ENCODE data around the gene DAD1.
"Not testable (repeated sequence)": the region's sequence is repeated elsewhere in the genome, so short reads cannot be mapped to it uniquely, and the experiment has no call there.

DAD1 gene

DNA sequence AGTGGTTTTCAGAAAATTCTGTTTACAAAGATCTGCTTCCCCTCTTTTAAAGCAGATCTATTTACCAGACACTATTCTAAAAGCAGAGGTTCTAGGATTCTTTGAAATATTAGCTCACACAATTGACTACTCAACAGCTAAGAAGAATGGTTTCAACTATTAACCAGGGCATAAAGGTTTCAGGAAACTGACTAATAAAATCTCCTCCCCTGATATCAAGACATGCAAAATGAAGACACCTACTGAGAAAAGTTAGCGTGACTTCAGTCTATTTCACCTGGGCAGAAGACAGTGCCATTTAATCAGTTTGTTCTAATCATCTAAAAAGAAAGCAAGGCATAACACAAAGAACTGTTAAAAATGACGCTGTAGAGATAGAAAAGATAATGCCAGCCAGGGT is 22.2 kb downstream of the DAD1 start:
- no peak for DNase-seq

DNA sequence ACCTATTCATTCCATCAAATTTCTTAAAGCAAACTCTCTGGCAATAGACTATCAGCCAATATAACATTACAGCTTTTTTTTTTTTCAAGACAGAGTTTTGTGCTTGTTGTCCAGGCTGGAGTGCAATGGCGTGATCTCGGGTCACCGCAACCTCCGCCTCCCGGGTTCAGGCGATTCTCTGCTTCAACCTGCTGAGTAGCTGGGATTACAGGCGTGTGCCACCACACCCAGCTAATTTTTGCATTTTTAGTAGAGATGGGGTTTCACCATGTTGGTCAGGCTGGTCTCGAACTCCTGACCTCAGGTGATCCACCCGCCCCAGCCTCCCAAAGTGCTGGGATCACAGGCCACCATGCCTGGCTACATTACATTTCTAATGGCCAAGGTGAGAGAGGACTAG is 22.8 kb downstream of the DAD1 start:
- not testable (repeated sequence) for DNase-seq

DNA sequence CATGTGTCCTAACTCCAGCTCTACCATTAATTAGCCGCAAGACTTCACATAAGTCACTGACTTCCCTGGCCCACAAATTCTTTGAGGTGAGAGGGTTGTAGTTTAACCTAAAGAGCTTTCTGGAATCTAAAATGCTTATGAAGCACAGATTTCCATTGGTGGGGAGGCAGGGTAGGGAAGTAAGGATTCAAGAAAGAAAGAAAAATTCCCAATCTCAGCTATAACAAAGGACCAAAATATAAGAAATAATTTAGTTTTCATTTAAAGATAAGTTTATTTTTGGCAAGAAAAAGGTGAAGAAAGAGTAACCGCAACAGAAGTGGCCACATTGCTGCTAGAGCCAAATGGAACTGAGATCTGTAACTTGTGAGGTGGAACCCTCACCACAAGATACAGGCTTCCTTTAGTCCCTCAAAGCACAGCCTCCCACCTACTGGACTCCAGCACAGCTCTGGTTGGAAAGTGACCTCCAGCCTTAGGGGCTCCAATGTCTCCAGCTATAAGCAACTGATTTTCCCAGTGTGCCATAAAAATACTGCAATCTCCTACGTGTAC is 23.6 kb downstream of the DAD1 start:
- DNase-seq: no peak

DNA sequence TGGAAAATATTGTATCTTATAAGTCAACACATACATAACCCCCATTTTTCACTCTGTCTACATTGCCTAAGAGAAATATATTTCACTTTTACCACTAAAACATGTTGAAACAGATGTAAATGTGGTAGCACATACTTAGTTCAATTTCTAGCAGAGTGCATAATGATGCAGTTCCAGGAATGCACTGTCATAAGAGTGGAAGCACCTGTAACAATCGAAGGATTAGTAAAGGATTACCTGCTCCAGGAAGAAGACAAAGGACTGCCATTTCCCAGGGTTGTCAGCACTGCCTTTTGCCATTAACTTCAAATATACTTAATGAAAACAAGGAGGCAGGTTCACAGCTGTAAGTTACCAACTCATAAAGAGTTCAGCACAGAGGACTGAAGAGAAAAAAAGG is 24.6 kb downstream of the DAD1 start:
- no peak for DNase-seq

DNA sequence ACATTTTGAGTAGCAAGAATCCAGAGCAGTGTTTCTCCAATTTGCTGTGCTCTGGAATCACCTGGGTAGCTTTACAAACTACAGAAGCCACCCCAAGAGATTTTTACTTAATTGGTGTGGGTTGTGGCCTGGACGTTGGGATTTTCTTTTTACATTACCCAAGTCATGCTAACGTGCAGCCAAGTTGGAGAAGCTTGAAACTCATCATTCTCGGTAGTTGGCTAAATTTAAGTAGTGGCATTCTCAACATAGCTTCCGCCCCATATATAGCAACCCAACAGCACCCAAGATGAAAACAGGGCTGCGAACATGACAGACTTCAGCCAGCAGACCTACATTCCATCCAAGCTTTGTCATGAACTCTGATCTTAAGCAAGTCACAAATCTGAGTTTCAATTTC is 25.0 kb downstream of the DAD1 start:
- DNase-seq: no peak

DNA sequence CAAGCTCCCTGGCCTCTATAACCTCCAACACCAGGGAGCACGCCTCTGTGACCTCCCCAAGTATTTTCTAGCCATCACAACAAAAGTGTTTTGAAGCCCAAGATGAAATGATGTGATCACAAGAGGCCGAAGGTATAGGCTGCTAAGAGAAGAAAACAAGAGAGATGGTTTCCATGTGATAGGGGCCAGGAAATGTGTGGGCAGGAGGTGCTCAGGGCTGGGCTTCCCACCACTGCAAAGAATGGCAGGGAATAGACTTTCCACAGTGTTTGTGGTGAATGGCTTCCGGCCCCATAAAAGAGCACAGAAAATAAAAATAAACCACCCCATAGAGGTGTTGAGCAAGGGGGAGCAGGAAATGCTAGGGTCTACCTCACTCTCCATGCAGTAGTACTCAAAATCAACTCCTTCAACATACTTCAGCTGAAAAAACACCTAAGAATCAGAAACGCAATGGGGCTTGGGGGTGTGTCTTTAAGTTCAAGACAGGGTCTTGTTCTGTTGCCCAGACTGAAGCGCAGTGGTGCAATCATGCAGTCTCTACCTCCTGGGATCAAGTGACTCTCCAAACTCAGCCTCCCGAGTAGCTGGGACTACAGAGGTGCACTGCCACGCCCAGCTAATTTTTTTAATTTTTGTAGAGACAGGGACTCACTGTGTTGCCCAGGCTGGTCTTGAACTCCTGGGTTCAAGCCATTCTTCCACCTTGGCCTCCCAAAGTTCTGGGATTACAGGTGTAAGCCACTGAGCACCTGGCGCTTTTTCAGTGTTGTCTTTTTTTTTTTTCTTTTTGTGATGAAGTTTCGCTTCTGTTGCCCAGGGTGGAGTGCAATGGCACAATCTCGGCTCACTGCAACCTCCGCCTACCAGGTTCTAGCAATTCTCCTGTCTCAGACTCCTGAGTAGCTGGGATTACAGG is 27.1 kb downstream of the DAD1 start:
- peak; percentile 32 for DNase-seq

DNA sequence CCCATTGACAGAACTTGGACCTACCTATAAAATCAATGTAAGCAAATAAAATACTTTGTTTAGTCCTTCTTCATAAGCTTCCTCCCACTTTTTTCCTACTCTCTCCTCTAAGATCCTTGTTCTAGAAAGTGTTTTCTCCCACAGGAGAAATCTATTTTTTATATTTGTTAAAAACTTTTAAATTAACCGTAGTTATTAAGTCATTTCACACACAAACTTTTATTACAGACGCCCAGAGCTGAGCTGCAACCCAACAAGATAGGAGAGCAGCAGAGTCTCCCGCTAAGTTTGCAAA is 27.7 kb downstream of the DAD1 start:
- no peak for DNase-seq

DNA sequence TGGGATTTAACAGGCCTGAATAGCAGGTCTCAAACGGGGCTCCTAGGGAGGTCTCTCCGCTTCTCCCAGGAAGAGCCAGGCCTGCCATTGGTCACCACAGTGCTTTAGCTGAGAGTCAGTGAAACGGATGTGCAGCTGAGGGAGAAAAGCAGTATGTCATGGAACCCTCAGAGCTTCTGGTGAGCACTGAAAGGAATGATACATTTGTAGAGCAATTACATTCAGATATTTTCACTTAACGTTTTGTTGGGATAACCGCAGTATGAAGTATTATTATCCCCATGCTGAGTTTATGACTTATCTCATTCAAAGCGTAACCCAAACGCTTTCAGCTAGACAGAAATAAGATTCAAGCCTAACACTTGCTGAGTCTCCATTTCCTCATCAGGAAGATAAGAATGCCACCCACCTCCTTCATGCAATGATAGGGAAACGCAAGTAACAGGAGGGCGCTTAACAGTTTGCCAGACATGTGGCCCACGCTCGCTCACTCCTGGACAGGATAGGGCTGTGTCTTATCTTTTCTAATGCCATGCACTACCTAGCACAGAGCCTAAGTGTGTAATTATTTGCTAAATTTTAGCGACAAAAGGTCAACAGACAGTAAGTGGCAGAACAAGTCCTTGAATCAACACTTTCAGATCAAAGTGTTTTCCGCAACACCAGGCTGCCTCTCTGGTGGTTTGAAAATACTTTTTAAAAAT is 28.2 kb downstream of the DAD1 start:
- DNase-seq: no peak

DNA sequence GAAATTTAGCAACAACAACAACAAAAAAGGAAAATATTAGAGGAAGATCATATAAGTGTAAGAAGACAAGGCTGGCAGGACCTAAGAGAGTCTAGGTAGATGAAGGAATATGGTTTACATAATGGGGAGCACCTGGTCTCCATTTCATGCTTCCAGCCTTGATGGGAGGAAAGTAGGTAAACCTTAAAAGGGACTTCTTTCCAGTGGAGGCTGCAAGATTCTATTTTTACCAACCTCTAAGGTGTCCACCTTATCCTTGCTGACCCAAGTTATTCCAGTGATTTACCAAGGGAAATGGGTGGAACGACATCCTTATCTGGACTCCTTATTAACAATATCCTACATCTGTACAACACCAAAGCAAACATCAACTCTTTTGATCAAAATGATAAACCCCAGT is 30.0 kb downstream of the DAD1 start:
- DNase-seq: no peak

DNA sequence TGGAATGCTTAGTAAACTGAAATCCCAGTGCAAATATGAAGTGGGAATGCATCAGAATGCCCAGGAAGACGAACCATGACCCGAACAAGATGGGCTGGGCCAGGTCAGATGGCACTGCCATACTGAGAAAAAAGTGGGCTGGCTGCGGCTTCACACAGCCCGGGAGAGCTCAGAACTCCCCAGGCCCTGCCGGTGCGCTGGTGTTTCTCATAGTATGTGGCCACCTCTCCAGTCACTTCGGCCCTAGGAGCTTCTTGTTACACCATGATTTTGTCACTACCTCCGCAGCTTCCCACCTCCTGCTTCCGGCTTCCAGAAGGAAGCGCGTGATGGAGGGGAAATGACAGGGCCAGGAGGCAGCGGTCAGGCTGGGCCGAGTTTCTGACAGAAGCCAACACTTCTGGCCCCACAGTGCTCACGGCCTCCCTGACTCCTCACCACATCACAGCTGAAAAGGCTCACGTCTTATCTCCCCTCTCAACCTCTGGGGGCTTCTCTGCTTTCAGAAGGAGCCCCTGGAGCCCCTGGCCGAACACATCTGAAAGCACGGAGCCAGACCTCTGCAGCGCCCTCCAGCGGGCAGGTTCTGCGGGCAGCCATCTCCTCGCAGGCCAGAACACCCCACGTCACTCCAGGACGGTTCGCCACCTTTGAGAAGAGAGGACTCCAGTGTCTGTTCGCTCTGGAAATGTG is 30.7 kb downstream of the DAD1 start:
- no peak for DNase-seq

DNA sequence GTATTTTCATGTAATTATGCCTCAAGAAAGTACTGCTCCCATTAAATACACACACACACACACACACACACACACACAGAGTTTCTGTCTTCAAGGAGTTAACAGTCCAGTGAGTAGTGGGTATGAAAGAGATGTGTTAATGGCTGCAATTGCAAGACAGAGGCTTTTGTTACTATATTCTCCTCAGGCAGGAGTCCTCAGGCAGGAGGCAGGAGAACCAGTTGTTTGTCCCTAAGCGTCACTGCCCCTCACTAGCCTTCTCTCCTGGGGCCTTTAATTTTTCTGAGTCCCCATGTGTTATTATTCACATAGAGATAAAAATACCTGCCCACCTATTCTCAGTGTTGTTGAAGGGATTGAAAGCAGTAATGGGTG is 31.2 kb downstream of the DAD1 start:
- DNase-seq: no peak

DNA sequence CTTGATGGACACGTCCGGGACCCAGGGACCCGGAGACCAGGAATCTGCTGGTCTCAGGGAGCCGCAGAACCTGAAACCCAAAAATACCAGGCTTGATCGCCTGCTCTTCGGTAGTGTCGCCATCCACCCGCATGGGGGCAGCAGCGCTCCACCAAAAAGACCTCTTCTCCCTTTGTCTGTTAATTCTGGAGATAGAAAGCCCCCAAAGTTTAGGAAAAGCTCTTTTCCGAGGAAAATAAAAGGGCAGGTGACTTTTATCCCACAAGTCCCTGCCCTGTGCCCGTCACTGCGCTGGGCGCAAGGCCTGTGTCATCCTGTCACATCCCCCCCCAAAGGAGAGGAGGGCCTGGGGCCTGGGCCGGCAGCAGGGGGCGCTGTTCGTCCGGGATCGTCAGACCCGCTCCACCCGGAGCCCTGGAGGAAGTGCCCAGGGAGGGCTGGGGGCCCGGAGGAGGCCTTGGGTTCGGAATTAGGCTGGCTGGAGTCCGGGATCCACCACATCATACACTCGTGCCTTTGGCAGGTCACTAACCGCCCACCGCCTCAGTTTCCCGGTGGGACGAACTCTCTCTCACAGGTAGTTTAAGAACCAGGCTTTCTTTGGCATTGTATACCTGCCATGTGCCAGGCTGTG is 31.9 kb downstream of the DAD1 start:
- DNase-seq: peak; percentile 88

DNA sequence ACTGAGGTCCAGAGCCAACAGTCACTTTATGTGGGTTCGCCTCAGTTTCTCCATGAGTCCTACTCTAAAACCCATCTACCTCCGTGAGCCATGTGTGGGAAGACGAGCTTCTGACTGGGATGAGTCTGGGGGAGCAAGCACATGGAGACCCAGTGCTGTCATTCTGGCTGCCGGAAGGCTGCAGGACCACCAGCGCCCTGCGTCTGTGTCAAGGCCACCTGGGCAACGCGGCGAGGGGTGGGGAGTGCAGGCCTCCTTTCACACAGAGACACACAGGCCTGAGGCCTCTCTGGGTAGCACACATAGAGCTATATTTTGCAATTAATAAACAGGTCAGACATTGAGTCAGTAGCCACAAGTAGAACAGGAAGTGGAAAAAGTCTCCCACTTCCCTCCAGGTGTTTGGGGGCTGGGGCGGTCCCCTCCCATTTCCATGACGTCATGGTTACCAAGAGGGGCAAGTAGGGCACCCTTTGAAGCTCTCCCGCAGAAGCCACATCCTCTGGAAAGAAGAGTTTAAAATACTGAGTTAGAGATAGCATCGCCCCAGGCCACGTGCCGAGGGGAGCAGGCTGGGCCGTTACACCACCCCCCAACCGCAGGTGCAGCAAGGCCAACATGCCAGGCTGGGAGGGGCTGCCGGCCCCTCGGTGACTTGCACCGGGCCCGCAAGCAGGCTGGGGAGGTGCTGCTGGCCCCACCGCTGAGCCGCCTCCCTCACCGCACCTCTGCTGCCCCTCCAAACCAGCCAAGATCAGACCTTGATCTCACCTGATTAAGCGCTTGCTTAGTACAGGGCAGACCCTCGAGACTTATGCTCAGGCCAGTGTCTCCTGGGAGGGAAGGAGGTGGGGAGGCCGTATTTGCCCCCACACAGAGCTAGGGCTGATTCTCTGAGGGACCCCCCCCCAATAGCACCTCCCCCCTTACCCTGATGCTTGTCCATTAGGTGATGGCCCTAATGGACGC is 32.7 kb downstream of the DAD1 start:
- DNase-seq: peak; percentile 91

DNA sequence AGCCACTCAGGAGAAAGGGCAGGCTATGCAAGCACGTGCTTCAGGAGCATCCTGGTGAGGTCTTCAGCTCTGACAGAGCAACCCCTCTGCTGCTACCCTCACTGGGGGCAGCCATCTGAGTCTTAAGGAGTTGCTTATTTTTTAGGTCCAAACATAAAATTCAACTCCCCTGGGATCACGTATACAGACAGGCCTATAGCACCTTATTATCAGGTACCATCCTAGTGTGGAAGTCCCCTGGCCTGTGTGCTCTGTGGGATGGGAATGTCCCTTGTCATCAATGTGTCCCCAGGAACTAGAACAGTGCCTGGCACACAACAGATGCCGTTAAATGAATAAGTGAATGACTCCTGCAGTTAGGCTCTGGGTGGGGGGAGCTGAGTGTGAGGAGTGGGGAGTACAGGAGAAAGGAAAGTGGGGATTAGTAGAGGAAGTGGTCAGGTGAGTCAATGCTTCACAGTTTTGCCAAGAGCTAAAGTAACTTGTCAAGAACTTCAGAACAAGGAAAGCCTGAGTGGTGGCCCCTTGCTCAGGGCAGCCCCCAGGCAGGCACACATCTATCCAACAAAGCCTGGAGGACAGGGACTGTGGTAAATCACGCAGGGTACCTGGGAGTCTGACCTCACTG is 33.5 kb downstream of the DAD1 start:
- DNase-seq: no peak

DNA sequence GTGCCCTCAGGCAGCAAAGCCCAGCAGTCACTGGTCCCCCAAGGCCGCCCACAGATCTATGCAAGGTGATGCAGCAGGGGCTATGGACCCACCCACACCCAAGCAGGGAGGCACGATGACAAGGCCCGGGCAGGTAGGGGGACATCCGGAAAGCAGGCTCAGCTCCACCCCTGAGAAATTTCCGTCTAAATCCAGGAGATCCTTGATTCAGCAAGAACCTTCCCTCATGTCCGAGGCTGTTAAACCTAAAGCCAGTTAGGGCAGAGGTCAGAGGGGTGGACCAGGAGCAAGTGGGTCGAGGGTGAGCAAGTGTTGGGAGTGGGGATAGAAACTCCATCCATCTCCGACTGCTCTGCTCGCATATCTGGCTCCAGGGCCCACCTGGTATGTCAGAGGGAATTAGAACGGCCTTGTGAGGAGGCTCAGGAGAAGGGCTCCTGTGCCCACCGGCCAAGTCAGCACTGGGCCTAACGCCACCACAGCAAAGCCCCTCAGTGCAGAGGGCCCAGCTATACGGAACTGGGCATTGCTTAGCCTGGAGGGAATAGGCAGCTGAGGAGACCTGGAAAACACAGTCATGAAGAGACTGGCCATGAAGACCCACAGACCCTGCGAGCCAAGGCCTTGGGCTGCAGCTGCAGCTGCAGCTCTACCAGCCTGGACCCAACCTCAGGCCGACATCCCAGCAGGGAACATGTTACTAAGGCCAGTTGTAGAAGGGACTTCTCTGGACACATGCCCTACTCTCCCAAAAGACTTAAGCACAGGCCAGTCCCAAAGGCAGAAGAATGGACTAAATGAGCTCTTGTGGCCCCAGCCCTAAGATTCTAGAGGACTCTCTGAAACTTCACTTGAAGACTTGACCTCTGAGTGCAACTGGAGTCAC is 34.3 kb downstream of the DAD1 start:
- DNase-seq: peak; percentile 14

DNA sequence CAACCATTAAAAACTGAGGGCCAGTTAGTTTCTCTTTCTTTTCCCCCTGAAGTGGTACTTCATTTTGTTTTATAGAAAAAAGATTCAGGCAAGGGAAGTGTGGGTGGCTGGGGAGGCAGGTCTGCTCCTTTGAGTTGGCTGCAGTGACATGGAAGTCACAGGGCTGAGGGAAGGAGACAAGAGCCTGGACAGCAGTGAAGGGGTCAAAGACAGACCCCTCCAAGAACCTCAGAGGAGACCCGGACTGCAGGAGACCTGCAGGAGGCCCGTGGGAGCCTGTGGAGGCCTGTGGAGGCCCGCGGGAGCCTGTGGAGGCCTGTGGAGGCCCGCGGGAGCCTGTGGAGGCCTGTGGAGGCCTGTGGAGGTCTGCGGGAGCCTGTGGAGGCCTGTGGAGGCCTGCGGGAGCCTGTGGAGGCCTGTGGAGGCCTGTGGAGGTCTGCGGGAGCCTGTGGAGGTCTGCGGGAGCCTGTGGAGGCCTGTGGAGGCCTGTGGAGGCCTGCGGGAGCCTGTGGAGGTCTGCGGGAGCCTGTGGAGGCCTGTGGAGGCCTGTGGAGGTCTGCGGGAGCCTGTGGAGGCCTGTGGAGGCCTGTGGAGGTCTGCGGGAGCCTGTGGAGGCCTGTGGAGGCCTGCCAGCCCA is 35.0 kb downstream of the DAD1 start:
- DNase-seq: not testable (repeated sequence)

DNA sequence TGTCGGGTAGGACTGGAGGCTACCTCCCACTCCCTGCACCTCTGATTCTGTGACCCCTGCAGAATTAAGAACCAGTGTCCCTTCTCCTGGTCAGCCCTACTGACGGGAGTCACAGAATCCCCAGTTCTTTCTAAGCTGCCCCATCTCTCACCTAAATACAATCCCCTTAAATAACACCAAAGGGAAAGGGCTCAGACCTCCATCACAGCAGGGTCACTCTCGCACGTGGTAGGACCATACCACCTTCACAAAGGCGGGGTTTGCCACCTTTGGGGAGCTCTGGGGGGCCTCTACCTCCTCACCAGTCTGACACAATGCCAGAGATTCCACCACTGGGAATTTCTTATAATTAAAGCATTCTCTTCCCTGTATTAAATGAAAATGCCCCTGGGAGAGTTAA is 35.6 kb downstream of the DAD1 start:
- no peak for DNase-seq

DNA sequence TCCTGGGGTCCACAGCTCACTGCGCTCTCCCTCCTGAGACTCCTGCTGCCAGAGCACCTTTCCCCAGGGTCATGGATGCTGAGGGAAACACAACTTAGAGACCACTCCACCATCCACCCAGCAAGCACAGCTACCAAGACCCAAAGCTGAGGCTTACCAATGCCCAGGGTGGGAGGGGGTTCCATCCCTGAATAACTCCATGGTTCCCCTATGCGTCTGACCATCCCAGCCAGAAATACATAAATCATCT is 36.3 kb downstream of the DAD1 start:
- DNase-seq: no peak

DNA sequence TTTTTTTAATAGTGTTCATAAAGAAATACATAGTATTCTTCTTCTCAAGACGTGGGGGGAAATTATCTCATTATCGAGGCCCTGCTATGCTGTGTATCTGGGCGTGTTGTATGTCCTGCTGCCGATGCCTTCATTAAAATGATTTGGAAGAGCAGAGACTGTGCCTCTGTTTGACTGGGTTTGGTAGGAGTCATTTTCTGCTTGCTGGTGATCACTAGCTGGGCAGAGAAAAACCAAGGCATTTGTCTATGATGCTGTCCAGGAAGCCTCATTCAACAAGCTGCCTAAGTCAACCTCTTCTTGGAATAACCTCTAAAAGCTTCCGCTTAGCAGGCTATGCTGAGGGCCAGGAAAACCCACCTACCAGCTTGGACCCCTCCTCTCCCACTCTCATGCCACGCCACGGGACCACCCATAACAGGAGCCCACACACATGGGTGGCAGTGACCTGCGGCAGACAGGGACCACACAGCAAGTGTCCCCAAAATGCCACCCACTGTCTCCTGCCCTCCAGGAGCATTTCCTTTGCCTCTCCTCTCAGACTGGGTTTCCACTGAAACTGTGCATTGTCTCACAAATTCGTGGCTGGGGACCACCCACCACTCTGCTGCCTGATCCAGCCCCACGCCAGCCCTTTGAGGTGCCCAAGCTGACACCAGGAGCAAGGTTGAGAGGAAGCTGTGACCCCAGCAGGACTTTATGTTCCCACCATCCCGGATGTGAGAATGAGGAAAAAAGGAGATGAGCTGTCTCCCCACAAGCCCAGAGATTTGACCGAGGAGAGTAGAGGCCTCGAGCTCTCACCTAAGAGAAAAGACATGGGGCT is 36.8 kb downstream of the DAD1 start:
- no peak for DNase-seq
